Ectodermal cell (in vitro differentiated cells): ENCODE results near the gene PVRIG.
A peak's percentile ranks its signal among the peaks of the same experiment; 100 is the strongest.
"Not testable (repeated sequence)": the region's sequence is repeated elsewhere in the genome, so short reads cannot be mapped to it uniquely, and the experiment has no call there.

Experiments used
- H3K27ac ChIP-seq: 2 replicates; pipeline ENCODE4 v1.7.0; 2013; ENCODE audit warnings: mild to moderate bottlenecking, low read depth, low read length; ENCODE audit not compliant: insufficient read depth, poor library complexity, severe bottlenecking
- H3K27me3 ChIP-seq: 2 replicates; pipeline ENCODE4 v1.7.0; 2013; ENCODE audit warnings: mild to moderate bottlenecking, low read length; ENCODE audit not compliant: insufficient read depth, control insufficient read depth, poor library complexity, severe bottlenecking
- H3K36me3 ChIP-seq: one replicate; pipeline ENCODE4 v1.7.0; 2013; ENCODE audit warnings: low read length; ENCODE audit not compliant: control insufficient read depth, insufficient read depth
- H3K4me1 ChIP-seq: one replicate; pipeline ENCODE4 v1.7.0; 2013; ENCODE audit warnings: low read length; ENCODE audit not compliant: control insufficient read depth, insufficient read depth
- H3K4me3 ChIP-seq: 2 replicates; pipeline ENCODE4 v1.7.0; 2013; ENCODE audit warnings: low read depth, low read length, control low read depth; ENCODE audit not compliant: insufficient read depth
- H3K9me3 ChIP-seq: 2 replicates; pipeline ENCODE4 v1.7.0; 2013; ENCODE audit warnings: mild to moderate bottlenecking, low read length, moderate library complexity; ENCODE audit not compliant: control insufficient read depth
- WGBS, 2 experiments: methylation state at CpG; one replicate each; pipeline ENCODE4 v1.1.7; 2013; ENCODE audit warnings: missing lambda C conversion rate in 2 of 2; 5-methylcytosine and 5-hydroxymethylcytosine counted together

Gene PVRIG

DNA sequence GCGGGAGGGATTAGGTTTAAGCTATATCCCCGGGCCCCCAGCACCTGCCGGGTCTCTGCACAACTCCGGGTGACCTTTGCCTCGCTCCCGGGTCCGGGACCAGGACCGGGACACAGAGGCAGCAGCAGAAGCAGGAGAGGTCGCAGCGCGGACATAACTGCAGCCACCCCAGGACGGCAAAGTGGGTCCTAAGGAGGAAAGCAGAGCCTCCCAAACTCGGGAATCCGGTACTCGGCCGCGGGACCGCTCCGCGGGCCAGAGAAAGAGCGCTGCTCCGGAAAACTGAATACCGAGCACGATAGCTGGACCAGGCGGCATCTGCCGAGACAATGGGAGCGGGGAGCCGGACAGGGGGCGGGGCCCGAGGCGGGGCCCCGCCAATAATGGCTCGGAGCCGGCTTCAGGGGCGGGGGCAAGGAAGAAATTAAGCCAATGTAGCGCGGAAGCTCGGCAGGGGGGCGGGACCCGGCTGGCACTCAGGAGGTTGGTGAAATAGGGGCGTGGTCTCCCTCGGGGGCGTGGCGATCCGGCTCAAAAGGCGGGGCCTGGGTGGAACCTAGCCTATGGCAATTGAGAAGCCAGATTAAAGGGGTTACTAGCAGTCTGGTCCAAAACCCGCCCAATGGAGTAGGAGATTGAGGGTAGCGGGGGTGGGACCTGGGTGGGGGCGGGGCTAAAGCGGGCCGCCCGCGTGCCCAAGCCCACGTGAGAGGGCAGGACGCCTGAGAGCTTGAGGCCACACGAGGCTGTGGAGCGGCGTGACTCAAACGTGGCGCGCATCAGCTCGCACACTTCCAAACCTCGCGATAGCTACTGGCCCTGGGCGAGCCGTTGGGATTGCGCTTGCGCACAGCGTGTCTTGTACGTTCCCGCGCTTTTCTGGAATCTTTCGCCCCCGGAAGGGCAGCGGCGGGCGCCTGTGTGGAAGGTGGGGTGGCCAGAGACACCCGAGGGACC, 42.4 kb upstream of the PVRIG start, which contains the start of the genes GPC2 and STAG3:
TSS of gene GPC2 (minus strand) at position 337 of the 957 bp plus-strand sequence. CDS start at position 155, 182 bp downstream.
TSS of gene STAG3 (plus strand) at position 874 of the 957 bp plus-strand sequence. CDS start 2,639 bp downstream, outside the sequence.
- 26% methylated on average over 78 of the region's 78 CpGs for WGBS, 2 experiments
- Histone ChIP-seq H3K27me3 (no peaks in the 10 kb centered on the region), H3K4me1 (no peaks in the 10 kb centered on the region), H3K27ac (peak within 1 kb of the TSS; percentile 36), H3K4me3 (peak within 1 kb of the TSS; percentile 96), H3K36me3 (peaks cover 4% of the 10 kb centered on the region), H3K9me3 (no peaks in the 10 kb centered on the region)

DNA sequence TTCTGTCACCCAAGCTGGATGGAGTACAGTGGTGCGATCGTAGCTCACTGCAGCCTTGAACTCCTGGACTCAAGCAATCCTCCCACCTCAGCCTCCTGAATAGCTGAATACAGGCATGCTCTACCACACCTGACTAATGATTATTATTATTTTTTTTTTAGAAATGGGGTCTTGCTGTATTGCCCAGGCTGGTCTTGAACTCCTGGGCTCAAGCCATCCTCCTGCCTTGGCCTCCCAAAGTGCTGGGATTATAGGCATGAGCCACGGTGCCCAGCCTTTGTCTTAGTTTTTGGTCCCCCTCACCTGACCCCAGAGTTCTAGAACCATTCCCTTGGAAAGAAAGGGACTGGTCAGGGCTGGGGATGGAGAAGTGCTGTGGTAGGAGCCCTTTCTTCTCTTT, 39.7 kb upstream of the PVRIG start:
- not testable (repeated sequence) for H3K9me3 ChIP-seq, H3K27ac ChIP-seq, H3K4me3 ChIP-seq, H3K4me1 ChIP-seq, H3K36me3 ChIP-seq, H3K27me3 ChIP-seq
- 94 to 98% methylated on average over 3 of the region's 3 CpGs for WGBS, 2 experiments

DNA sequence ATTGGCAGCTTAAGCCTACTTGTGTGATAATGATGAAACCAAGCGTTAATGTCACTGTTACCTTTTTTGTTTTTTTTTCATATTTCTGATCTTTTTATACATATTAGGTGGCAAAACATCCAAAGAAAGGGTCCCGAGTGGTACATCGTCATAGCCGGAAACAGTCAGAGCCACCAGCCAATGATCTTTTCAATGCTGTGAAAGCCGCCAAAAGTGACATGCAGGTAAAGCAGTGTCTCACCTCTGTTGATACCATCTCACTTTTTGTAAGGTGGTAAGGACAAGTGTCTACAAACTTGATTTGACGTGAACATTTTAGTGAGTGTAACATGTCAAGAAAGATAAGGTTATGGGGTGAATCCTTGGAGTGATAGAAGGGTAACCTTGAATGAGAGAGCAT, 37.1 kb upstream of the PVRIG start:
- not testable (repeated sequence) for H3K9me3 ChIP-seq, H3K4me3 ChIP-seq, H3K4me1 ChIP-seq, H3K36me3 ChIP-seq, H3K27ac ChIP-seq, H3K27me3 ChIP-seq
- 85 to 89% methylated on average over 5 to 6 of the region's 6 CpGs for WGBS, 2 experiments

DNA sequence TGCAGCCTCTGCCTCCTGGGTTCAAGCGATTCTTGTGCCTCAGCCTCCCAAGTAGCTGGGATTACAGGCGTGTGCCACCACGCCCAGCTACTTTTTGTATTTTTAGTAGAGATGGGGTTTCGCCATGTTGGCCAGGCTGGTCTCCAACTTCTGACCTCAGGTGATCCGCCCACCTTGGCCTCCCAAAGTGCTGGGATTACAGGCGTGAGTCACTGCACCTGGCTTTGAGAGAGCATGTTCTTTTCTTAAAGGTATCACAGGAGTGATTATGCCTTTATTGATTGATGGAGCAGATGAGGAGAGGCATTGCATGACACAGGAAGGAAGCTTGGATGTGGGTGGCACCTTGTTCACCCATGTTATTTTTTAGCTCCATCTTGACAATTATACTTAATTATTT, 36.7 kb upstream of the PVRIG start:
- not testable (repeated sequence) for H3K9me3 ChIP-seq, H3K27me3 ChIP-seq, H3K4me1 ChIP-seq, H3K27ac ChIP-seq, H3K4me3 ChIP-seq, H3K36me3 ChIP-seq
- 89 to 92% methylated on average over 6 of the region's 6 CpGs for WGBS, 2 experiments

DNA sequence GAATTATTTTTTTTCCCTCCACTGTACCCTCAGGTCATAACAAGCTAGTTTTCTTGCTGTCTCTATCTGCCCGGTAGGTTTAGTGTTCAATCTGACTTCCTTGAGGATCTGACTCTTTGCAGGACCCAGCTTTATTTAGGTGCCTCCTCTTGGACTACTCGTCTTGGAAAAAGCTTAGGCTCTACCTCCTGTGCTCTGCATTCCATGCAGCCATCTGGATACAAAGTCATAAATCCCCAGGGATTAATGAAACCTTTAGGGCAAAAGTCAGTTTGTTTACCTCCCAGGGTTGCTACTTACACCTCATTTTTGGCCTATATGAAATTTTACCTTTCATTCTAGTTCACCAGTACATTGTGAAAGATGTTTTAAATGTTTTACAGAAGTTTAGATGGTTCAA, 34.0 kb upstream of the PVRIG start:
- WGBS, 2 experiments, result 83 to 85% methylated on average over 2 of the region's 2 CpGs
- Histone ChIP-seq H3K36me3 (no peaks in the 10 kb centered on the region), H3K27ac (no peak overlapping the region), H3K4me1 (no peaks in the 10 kb centered on the region), H3K4me3 (no peak overlapping the region), H3K9me3 (no peaks in the 10 kb centered on the region), H3K27me3 (no peaks in the 10 kb centered on the region)

DNA sequence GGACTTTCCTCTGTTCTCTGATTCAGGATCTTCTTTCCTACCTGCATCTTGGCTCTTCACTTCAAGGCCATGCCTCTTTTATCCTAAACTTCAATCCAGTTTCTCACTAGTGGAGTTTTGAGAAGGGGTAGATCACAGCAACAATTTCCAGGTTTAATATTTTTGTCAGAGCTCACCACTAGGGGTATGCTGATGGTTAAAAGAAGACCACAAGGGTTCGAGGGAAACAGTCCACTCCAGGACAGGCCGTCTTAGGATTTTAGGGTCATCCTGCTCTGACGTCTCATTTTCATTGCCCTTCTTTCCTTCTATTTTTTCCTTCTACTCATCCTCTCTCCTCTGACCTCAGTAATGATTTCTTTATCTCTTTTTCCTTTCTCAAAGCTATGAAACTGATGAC, 30.7 kb upstream of the PVRIG start:
- H3K36me3 ChIP-seq, result no peaks in the 10 kb centered on the region

DNA sequence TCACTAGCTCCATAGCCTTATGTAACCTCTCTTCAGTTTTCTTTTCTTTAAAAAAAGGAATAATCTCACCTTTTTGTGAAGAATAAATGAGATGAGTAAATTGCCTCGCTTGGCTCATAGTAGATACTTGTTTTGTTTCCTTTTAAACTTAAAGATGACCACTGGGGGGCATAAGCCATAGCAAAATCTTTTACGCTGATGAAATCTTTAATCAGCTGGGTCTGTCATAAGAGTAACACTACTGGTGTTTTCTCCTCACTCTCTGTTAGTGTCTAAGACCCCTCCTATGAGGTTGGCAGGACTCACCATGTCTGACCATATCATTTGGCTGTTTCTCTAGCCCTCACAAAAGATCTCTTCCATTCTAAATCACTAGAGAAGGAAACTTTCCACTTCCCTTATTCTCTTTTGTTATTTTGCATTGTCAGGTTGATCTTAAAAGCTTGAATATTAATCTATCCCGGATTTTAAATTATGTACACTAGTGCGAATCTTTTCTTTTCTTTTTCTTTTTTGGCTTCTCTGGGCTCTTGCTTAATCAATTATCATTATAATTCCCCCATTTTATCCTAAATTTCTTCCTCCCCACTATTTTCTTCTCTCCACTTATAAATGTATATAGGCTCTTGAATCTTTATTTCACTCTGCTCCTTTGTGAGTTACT, 29.6 kb upstream of the PVRIG start:
- Histone ChIP-seq H3K36me3 (no peaks in the 10 kb centered on the region), H3K4me1 (no peaks in the 10 kb centered on the region), H3K27ac (no peak overlapping the region), H3K4me3 (no peak overlapping the region), H3K27me3 (no peaks in the 10 kb centered on the region), H3K9me3 (no peaks in the 10 kb centered on the region)
- 82 to 89% methylated on average over 4 of the region's 4 CpGs for WGBS, 2 experiments

More for the DNA sequence above, 30.7 kb upstream of the PVRIG start:
- no peak overlapping the region for H3K27ac ChIP-seq
- no peaks in the 10 kb centered on the region for H3K27me3 ChIP-seq
- H3K4me1 ChIP-seq, result no peaks in the 10 kb centered on the region
- H3K9me3 ChIP-seq, result no peaks in the 10 kb centered on the region
- H3K4me3 ChIP-seq, result no peak overlapping the region
- 91 to 92% methylated on average over 3 of the region's 3 CpGs for WGBS, 2 experiments

DNA sequence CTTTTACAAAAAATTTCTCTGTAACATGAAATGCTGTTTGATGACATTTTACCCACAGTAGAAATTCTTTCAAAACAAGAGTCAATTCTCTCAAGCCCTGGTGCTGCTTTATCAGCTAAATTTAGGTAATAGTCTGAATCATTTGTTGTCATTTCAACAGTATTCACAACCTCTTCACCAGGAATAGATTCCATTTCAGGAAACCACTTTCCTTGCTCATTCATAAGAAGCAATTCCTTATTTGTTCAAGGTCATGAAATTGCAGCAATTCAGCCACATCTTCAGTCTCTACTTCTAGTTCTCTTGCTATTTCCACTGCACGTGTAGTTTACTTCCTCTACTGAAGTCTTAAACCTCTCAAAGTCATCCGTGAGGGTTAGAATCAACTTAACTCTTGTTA, 28.0 kb upstream of the PVRIG start:
- no peaks in the 10 kb centered on the region for H3K36me3 ChIP-seq
- H3K4me1 ChIP-seq, result no peaks in the 10 kb centered on the region
- no peak overlapping the region for H3K27ac ChIP-seq
- H3K4me3 ChIP-seq, result no peak overlapping the region
- no peaks in the 10 kb centered on the region for H3K9me3 ChIP-seq
- WGBS, 2 experiments, result 89% methylated on average over 2 of the region's 2 CpGs
- H3K27me3 ChIP-seq, result no peaks in the 10 kb centered on the region

DNA sequence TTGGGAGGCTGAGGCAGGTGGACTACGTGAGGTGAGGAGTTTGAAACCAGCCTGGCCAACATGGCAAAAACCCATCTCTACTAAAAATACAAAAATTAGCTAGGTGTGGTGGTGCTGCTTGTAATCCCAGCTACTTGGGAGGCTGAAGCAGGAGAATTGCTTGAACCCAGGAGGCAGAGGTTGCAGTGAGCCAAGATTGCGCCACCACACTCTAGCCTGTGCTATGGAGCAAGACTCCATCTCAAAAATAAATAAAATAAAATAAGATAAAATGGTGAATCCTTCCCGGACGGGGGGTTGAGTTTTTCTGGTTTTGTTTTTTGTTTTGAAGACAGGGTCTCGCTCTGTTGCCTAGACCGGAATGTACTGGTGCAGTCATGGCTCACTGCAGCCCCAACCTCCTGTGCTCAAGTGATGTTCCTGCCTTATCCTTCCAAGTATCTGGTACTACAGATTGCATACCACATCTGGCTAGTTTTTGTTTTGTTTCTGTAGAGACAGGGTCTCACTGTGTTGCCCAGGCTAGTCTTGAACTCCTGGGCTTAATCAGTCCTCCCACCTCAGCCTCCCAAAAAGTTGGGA, 27.4 kb upstream of the PVRIG start:
- H3K36me3 ChIP-seq, H3K9me3 ChIP-seq, H3K27ac ChIP-seq, H3K4me1 ChIP-seq, H3K4me3 ChIP-seq, H3K27me3 ChIP-seq: not testable (repeated sequence)
- WGBS, 2 experiments, result 85 to 94% methylated on average over 6 of the region's 6 CpGs

DNA sequence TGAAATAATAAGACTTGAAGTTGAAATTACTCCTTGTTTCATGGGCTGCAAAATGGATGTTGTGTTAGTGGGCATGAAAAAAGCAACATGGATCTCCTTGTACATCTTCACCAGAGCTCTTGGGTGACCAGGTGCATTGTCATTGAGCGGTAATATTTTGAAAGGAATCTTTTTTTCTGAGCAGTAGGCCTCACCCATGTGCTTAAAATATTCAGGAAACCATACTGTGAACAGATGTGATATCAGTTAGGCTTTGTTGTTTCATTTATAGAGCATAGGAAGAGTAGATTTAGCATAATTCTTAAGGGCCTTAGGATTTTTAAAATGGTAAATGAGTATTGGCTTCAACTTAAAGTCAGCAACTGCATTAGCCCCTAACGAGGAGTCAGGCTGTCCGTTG, 26.8 kb upstream of the PVRIG start:
- Histone ChIP-seq H3K4me1 (no peaks in the 10 kb centered on the region), H3K36me3 (no peaks in the 10 kb centered on the region), H3K27ac (no peak overlapping the region), H3K27me3 (no peaks in the 10 kb centered on the region), H3K9me3 (no peaks in the 10 kb centered on the region), H3K4me3 (no peak overlapping the region)
- WGBS, 2 experiments, result 77 to 84% methylated on average over 3 of the region's 3 CpGs
